Thoracic aorta (tissue), 2 donors: ENCODE data around the gene CACNA1I. TPM values are rescaled to one million over a fixed set of nuclear protein-coding genes. Genes with fewer than 3 reads are reported as not detected.

ENCODE experiments used
- ATAC-seq: fragments of 150-250 bp; one replicate; pipeline ENCODE4 v1.8.0; 2017; ENCODE audit warnings: low read depth; ENCODE audit not compliant: insufficient number of reproducible peaks, low FRiP score
- DNase-seq: peaks from one replicate; pipeline ENCODE4 v3.0.0-alpha.2; 2020; ENCODE audit warnings: low spot score
- H3K27ac ChIP-seq, 2 donors: fragments of 200-600 bp; sonication (generic); 1 replicate in 1 of 2; 2 replicates in 1 of 2; pipeline ENCODE4 v1.5.1; 2016; ENCODE audit warnings: mild to moderate bottlenecking in 2 of 2, moderate library complexity in 2 of 2
- H3K27me3 ChIP-seq: fragments of 200-600 bp; sonication (generic); replicated peaks from 2 replicates; pipeline ENCODE4 v1.6.0; 2016; ENCODE audit warnings: mild to moderate bottlenecking; ENCODE audit not compliant: insufficient read depth
- H3K36me3 ChIP-seq: fragments of 200-600 bp; sonication (generic); one replicate; pipeline ENCODE4 v1.5.1; 2016
- H3K4me1 ChIP-seq, 2 donors: fragments of 200-600 bp; sonication (generic); 1 replicate in 1 of 2; 2 replicates in 1 of 2; pipeline versions ENCODE4 v1.5.1 to v1.6.0; 2016; ENCODE audit warnings: low read depth in 2 of 2, mild to moderate bottlenecking in 1 of 2; ENCODE audit not compliant: control insufficient read depth in 1 of 2
- H3K4me3 ChIP-seq: fragments of 200-600 bp; sonication (generic); 2 replicates; pipeline ENCODE4 v1.5.1; 2016; ENCODE audit warnings: mild to moderate bottlenecking
- H3K9me3 ChIP-seq: fragments of 200-600 bp; sonication (generic); 2 replicates; pipeline ENCODE4 v1.5.1; 2016
- total RNA-seq, 2 donors: library from RNA; depleted of rRNA; stranded (reverse); fragments of >200 nt; gene quantifications; one replicate each; pipeline versions ENCODE4 v1.1.0 to v1.2.3, GENCODE V29; 2016
- TF ChIP-seq, protein P1 (sequence below): fragments of 200-600 bp; sonication (generic); IDR thresholded peaks from one replicate; pipeline ENCODE4 v1.5.1; 2019; ENCODE audit warnings: antibody characterized with exemption

Gene CACNA1I
- total RNA-seq, 2 donors from 2014 or later: 0.14 to 0.21 TPM

DNA sequence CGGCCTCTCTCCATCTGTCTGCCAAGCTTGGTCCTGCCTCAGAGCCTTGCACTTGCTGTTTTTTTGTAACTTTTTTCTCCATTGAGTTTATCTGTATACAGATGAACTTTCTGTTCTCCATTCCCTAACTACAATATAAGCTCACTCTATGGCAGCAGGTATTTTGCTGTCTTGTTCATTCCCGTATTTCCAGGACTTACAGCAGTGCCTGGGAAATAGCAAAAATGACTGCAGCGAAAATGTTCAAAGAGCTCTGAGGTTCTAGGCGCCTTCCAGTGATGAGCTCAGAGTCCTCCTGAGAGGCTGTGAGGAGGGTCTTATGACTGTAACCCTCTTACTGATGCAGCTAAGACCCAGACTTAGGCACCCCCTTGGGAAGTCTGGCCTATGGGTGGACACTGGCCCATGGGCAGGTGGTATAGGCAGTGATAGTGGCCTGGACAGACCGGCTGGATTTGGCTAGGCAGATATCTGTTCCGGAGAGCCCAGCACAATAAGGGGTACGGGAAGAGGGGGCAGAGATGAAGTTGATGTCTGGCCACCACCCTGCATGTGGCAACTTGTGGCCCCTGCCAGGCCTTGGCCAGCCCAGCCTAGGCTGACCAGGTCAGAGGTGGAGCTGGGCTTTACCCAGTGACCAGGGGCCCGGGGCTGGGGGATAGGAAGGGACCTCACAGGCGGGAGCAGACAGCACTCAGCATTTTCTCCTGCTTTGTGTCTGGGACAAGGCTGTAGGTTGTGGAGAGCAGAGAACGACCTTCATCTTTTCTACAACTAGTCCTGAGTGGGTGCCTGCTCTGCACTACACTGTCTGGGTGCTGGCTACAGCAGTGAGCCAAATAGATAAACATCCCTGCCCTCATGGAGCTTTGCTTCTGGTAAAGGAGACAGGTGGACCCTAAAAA, 45.5 kb upstream of the CACNA1I start:
- Histone ChIP-seq H3K36me3 (peaks cover 37% of the 10 kb centered on the region), H3K27ac (peak overlapping the region; percentile 22 to 33), H3K27me3 (no peaks in the 10 kb centered on the region), H3K9me3 (no peaks in the 10 kb centered on the region), H3K4me1 (peaks cover 34 to 81% of the 10 kb centered on the region in 2 donors), H3K4me3 (no peak overlapping the region)
- TF ChIP-seq, protein P1, sequence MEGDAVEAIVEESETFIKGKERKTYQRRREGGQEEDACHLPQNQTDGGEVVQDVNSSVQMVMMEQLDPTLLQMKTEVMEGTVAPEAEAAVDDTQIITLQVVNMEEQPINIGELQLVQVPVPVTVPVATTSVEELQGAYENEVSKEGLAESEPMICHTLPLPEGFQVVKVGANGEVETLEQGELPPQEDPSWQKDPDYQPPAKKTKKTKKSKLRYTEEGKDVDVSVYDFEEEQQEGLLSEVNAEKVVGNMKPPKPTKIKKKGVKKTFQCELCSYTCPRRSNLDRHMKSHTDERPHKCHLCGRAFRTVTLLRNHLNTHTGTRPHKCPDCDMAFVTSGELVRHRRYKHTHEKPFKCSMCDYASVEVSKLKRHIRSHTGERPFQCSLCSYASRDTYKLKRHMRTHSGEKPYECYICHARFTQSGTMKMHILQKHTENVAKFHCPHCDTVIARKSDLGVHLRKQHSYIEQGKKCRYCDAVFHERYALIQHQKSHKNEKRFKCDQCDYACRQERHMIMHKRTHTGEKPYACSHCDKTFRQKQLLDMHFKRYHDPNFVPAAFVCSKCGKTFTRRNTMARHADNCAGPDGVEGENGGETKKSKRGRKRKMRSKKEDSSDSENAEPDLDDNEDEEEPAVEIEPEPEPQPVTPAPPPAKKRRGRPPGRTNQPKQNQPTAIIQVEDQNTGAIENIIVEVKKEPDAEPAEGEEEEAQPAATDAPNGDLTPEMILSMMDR: no peak
- no peak for ATAC-seq
- DNase-seq: no peak

DNA sequence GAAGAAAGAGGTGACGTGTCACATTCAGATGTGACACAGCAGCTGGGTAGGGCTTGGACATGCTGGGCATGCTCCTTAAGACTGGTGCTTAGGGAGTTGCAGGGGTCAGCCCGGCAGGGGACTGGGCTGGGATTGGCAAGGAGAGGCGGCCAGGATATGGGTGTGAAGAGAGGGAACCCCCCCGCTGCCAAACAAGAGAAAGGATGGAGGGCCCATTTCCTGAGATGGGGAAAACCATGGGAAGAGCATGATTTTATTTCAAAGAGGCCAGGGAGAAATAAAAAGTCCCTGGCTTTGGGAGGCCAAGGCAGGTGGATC, 44.9 kb upstream of the CACNA1I start:
- Histone ChIP-seq H3K9me3 (no peaks in the 10 kb centered on the region), H3K36me3 (peaks cover 37% of the 10 kb centered on the region), H3K27ac (no peak overlapping the region), H3K4me3 (no peak overlapping the region), H3K27me3 (no peaks in the 10 kb centered on the region), H3K4me1 (peaks cover 38 to 87% of the 10 kb centered on the region in 2 donors)
- ATAC-seq: no peak
- TF ChIP-seq, protein P1: no peak
- DNase-seq: no peak

DNA sequence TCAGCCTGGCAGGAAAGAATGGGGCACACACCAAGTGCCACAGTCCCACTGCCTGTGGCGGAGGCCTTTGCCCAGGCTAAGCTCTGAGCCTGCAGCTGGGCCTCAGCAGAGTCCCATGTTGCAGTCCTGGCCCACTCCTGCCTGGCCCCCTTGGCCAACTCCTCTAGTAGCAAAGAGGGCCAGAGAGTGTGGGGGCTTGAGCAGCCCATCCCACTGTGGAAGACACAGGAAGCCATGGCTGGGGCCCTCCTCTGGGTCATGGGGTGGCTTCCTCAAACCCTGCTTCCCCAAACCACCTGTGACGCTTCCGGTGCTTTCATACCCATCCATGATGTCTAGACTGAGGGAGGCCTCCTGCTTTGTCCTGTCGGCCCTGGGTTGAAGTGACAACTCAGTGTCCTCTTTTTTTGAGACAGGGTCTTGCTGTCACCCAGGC, 43.8 kb upstream of the CACNA1I start:
- peaks cover 31% of the 10 kb centered on the region for H3K36me3 ChIP-seq
- TF ChIP-seq, protein P1: no peak

DNA sequence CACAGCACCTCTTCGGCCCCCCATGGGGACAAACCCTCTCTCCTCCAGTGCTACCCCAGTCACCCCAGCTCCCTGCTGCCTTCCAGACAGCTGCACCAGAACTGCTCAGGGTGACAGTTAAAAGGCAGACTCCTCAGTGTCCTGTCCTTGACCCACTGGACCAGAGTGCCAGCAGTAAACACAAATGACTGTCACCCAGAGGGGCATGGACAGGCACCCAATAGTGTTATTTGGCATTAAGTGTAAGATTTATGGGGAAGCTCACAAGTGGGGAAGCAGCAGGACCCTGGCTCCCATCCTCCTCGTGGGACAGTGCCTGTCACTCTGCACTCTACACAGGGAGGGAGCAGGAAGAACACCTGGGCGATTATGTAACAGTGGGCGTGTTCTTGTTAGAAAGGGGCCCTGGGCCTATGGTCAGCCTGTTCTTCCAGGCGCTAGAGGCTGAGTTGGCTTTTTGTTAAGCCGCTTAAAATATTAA, 43.0 kb upstream of the CACNA1I start:
- TF ChIP-seq, protein P1: no peak
- Histone ChIP-seq H3K4me3 (no peak overlapping the region), H3K9me3 (no peaks in the 10 kb centered on the region), H3K36me3 (peaks cover 23% of the 10 kb centered on the region), H3K4me1 (peaks cover 41 to 93% of the 10 kb centered on the region in 2 donors), H3K27me3 (no peaks in the 10 kb centered on the region), H3K27ac (peak overlapping the region in 1 of 2 donors; percentile 17)
- no peak for DNase-seq
- no peak for ATAC-seq

More for the DNA sequence above, 43.8 kb upstream of the CACNA1I start:
- Histone ChIP-seq H3K27ac (no peak overlapping the region), H3K4me1 (peaks cover 48 to 97% of the 10 kb centered on the region in 2 donors), H3K9me3 (no peaks in the 10 kb centered on the region), H3K27me3 (no peaks in the 10 kb centered on the region), H3K4me3 (no peak overlapping the region)
- ATAC-seq: no peak
- no peak for DNase-seq

DNA sequence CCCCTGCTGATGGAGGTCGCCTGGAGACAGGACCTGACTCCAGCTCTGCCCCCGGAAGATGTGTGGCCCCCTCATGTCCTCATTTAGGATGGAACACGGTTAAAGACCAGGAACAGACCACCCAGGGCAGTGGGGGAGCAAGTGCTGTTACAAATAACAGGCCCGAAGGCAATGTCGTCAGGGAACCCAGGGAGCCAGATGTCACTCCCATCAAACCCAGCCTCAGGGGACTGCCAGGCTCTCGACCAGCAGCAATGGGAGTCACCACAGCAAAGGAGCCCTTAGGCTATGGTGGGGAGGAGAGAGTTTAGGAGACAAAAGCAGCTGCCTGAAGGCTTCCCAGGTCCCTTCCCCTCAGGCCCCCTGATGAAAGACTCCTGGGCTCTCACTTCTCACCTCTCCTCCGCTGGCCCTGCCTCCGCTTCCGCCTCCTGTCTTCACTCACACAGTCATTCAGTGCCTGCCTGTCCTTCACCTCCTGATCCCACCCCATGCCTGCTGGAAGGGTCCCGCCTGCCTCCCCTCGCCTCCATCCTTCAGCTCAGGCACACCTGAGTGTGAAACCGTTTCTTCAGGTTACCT, 42.4 kb upstream of the CACNA1I start:
- TF ChIP-seq, protein P1: no peak
- Histone ChIP-seq H3K9me3 (no peaks in the 10 kb centered on the region), H3K4me1 (peaks cover 38 to 86% of the 10 kb centered on the region in 2 donors), H3K27me3 (no peaks in the 10 kb centered on the region), H3K27ac (peak overlapping the region; percentile 17 to 41), H3K4me3 (peak overlapping the region; percentile 53), H3K36me3 (peaks cover 18% of the 10 kb centered on the region)
- DNase-seq (no peak), ATAC-seq (no peak)
